ENCODE measurements around the gene RPL36.
"Not testable (repeated sequence)": the region's sequence is repeated elsewhere in the genome, so short reads cannot be mapped to it uniquely, and the experiment has no call there.

Gene RPL36

GRCh38 chr19:5687360-5688198 lies 2.5 kb upstream of the RPL36 start:
- FAIRE-seq (no peak), DNase-seq (ENCODE audit: extremely low spot score, insufficient read length, low read depth) (no peak)

GRCh38 chr19:5688262-5688881 lies 1.7 kb upstream of the RPL36 start:
- not testable (repeated sequence) for FAIRE-seq

GRCh38 chr19:5690955-5691821 lies 1.1 kb downstream of the RPL36 start:
- FAIRE-seq = peak; percentile 67
- no peak for DNase-seq (ENCODE audit: extremely low spot score, insufficient read length, low read depth)

More at GRCh38 chr19:5688262-5688881, 1.7 kb upstream of the RPL36 start:
- not testable (repeated sequence) for DNase-seq (ENCODE audit: extremely low spot score, insufficient read length, low read depth)

- DNase-seq (ENCODE audit: extremely low spot score, insufficient read length, low read depth) (no peak), FAIRE-seq (no peak)
Measured at GRCh38 chr19:5691822-5692722, 2.0 kb downstream of the RPL36 start.

DNA sequence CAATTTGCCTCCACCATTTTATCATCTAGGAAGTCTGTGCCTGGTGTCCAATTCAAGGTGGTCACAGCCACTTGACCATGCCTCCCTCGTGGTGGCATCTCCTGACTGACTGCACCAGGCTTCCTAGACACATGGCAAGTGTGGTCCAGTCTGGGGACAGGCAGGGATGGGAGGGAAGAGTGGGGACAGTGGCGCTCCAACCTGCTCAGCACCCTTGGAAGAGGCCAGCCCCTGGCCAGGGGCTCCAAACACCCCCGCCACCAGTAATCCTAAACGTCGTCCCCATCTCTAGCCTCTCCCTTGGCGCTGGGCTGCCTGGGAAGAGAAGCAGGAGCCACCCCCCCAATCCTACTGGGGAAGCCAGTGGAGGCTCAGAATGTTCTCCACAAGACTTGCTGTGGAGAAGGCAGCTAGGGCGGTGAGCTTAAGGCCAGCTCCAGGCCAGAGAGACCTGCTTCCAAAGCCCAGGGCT lies 2.7 kb downstream of the RPL36 start:
- DNase-seq (ENCODE audit: extremely low spot score, insufficient read length, low read depth) = no peak
- no peak for FAIRE-seq

DNA sequence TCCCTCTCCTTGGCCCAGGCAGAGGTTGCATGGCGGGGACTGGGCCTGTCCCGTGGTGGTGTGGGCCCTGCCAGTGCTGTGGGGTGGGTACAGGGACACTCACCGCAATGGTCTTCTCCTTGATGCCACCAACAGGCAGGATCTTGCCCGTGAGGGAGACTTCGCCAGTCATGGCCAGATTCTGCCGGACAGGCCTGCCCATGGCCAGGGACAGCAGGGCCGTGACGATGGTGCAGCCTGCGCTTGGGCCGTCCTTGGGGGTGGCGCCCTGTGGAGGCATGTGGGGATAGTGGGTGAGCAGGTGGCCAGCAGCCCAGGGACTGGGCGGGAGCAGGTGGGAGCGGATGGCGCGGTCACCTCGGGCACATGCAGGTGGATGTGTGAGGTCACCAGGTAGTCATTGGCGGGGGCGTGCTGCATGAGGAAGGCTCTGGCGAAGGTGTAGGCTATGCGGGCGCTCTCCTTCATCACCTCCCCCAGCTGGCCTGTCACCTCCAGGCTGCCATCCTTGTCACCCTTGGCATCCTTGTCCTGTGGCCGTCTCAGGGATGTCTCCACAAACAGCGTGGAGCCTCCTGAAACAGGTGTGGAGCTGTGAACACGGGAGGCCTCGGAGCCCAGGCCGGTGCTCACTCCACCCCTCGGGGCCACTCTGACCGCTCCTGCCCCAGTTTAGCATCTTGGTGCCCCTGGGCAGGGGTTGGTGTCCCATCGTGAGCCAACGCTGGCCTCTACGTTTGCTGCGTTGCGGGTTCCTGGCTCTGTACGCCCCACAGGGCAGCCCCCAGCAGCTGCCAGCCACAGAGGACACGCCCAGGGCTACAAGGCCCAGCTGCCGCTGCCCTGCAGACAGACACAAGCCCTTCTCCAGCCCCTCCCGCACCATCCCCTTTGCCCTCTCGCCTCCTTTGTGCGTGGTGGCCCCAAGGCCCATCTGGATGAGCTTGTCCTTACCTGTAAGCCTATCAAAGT lies 3.4 kb downstream of the RPL36 start:
- no peak for DNase-seq (ENCODE audit: extremely low spot score, insufficient read length, low read depth)
- FAIRE-seq = no peak

GRCh38 chr19:5694167-5694955 lies 4.3 kb downstream of the RPL36 start:
- DNase-seq (ENCODE audit: extremely low spot score, insufficient read length, low read depth) (no peak), FAIRE-seq (no peak)

DNA sequence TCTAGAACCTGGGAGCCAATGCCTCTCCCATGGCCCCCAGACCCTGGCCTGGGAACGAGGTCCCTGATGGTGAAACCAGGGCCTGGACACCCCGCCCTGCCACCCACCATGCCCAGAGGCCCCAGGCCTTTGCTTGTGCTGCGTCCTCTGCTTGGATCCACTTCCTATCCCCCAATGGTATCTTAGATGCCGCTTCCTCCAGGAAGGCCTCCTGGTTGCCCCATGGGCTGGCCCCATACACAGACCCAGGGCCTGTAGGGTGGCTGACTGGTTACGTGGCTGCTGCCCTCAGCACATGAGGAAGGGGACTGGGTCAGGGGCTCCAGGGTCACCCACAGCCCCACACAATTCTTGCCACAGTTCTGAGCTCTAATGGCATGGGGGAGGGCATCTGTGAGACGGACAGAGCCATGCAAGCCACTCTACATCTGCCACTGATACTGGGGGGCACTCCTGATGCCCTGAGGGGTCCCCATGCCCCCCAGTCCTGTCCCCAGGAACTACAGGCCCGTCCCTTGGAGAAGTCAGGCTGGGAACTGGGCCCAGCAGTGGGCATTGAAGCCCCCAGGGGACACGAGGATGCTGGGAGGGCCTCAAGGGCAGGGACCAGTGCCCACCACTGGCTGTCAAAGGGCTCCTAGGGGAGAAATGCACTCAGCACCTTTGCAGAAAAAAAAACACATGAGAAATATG lies 5.0 kb downstream of the RPL36 start:
- DNase-seq (ENCODE audit: extremely low spot score, insufficient read length, low read depth) = no peak

GRCh38 chr19:5695649-5696195 lies 5.6 kb downstream of the RPL36 start:
- FAIRE-seq (no peak), DNase-seq (ENCODE audit: extremely low spot score, insufficient read length, low read depth) (no peak)

More for the DNA sequence above, 5.0 kb downstream of the RPL36 start:
- no peak for FAIRE-seq

DNA sequence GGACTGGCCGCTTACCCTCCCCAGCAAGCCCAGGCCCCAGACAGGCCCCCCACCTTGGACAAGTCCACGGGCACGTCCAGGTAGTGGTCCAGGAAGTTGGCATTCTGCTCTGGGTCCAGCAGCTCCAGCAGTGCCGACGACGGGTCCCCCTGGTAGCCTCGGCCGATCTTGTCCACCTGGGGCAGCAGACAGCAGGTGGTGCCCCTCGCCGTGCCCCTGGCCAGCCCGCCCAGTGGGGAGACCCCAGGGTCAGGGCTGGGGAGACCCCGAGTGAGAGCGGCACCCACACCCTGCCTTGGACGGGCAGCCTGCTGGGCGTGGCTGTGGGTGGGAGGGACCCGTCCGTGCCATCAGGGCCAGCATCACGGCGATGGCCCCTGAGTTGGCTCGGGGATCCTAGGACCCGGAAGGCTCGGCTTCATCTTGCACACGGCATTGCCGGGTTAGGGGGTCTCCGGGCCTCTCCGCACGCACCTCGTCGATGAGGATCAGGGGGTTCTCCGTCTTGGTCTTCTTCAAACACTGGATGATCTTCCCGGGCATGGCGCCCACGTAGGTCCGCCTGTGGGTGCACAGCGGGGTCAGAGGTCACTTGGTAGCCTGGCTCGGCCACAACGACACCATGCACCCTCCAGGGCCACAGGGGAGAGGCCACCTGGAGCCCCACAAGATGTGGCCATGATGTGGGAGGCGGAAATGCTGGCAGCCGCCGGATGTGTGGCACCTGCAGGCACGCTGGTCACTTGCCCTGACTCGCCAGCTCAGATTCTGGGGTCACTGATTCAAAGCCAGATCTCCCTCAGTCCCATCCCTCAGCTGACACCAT lies 6.3 kb downstream of the RPL36 start:
- FAIRE-seq (no peak), DNase-seq (ENCODE audit: extremely low spot score, insufficient read length, low read depth) (no peak)

GRCh38 chr19:5697022-5697889 lies 7.2 kb downstream of the RPL36 start:
- no peak for FAIRE-seq
- DNase-seq (ENCODE audit: extremely low spot score, insufficient read length, low read depth) = no peak

GRCh38 chr19:5697890-5698634 lies 8.0 kb downstream of the RPL36 start:
- DNase-seq (ENCODE audit: extremely low spot score, insufficient read length, low read depth) = no peak
- FAIRE-seq = no peak

DNA sequence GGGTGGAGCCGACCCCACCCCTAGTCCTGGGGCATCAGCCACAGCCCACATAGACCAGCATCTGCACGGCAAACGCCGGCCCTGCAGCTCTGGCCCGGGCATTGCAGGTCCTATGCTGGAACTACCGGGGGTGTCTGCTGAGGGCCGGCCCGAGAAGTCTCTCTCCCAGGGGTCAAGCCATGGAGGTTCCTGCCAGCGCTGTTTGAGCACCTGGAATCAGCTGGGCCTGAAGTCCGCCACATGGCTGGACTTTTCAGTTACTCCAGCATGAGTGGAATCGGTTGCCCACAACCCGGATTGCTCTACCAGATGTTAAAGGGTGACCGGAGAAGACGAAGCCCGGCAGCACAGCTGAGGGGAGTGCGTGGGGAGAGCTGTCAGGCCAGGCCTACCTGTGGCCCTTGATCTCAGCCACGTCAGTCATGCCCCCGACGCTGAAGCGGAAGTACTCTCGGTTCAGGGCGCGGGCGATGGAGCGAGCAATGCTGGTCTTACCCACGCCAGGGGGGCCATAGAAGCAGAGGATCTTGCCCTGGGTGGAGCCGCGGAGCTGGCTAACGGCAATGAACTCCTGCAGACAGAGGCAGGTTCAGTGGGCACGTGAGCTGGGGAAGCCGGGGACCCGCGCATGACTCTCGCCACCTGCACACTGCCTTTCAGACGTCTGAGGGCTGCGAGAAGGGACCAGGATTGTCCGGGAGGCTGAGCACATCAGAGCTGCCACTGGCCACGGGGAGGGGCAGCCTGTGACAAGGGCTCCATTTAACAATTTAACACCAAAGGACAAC lies 8.7 kb downstream of the RPL36 start:
- FAIRE-seq (no peak), DNase-seq (ENCODE audit: extremely low spot score, insufficient read length, low read depth) (no peak)
